ENCODE results near the gene ABCC5.
"Not testable (repeated sequence)": the region's sequence is repeated elsewhere in the genome, so short reads cannot be mapped to it uniquely, and the experiment has no call there.

Gene ABCC5

GRCh38 chr3:183892610-183893214 lies 125.0 kb downstream of the ABCC5 start:
- no peak for DNase-seq (ENCODE audit: low read depth in 2 of 2)

GRCh38 chr3:183885766-183886165 lies 131.9 kb downstream of the ABCC5 start:
- no peak for DNase-seq (ENCODE audit: low read depth in 2 of 2)

- peak; percentile 91 to 95 for DNase-seq (ENCODE audit: low read depth in 2 of 2)
These were observed 133.0 kb downstream of the ABCC5 start, which contains the start of gene PARL for GRCh38 chr3:183884427-183885296. Gene PARL, minus strand, starts transcription at chr3:183884880. Its CDS starts 34 bp downstream, at chr3:183884846.

- no peak for DNase-seq (ENCODE audit: low read depth in 2 of 2)
These were observed 133.6 kb downstream of the ABCC5 start for GRCh38 chr3:183884097-183884426.

GRCh38 chr3:183883291-183884096 lies 134.2 kb downstream of the ABCC5 start:
- DNase-seq (ENCODE audit: low read depth in 2 of 2), result no peak

GRCh38 chr3:183880121-183880520 lies 137.6 kb downstream of the ABCC5 start:
- no peak for DNase-seq (ENCODE audit: low read depth in 2 of 2)

- no peak for DNase-seq (ENCODE audit: low read depth in 2 of 2)
These were observed 138.4 kb downstream of the ABCC5 start for GRCh38 chr3:183879243-183879642.

GRCh38 chr3:183878071-183878470 lies 139.6 kb downstream of the ABCC5 start:
- DNase-seq (ENCODE audit: low read depth in 2 of 2), result no peak

GRCh38 chr3:183877227-183877626 lies 140.5 kb downstream of the ABCC5 start:
- DNase-seq (ENCODE audit: low read depth in 2 of 2), result not testable (repeated sequence)

- DNase-seq (ENCODE audit: low read depth in 2 of 2), result no peak
These were observed 142.3 kb downstream of the ABCC5 start for GRCh38 chr3:183875411-183875810.

- no peak for DNase-seq (ENCODE audit: low read depth in 2 of 2)
These were observed 143.8 kb downstream of the ABCC5 start for GRCh38 chr3:183873914-183874313.

- no peak for DNase-seq (ENCODE audit: low read depth in 2 of 2)
These were observed 146.1 kb downstream of the ABCC5 start for GRCh38 chr3:183871541-183871940.

GRCh38 chr3:183870563-183870962 lies 147.1 kb downstream of the ABCC5 start:
- DNase-seq (ENCODE audit: low read depth in 2 of 2), result no peak

All from stimulated activated CD4-positive, alpha-beta T cell treated with anti-CD3 and anti-CD28 coated beads, Interleukin-15, amount 100 ng/mL, for 48 hours (primary cell).